Endothelial cell of umbilical vein (primary cell): Measurements from ENCODE around the gene TMEM126A.

Experiments
- CTCF ChIP-seq, 2 donors: IDR thresholded peaks; 1 replicate in 1 of 2; 2 replicates in 1 of 2; pipeline ENCODE4 v1.5.1; 2011; ENCODE audit warnings: low read length in 2 of 2, mild to moderate bottlenecking in 2 of 2, moderate library complexity in 2 of 2, control low read depth in 1 of 2, inconsistent platforms in 1 of 2, low read depth in 1 of 2; ENCODE audit not compliant: insufficient read depth in 1 of 2; ENCODE audit errors: extremely low read depth in 1 of 2
- EZH2 ChIP-seq: IDR thresholded peaks from 2 replicates; pipeline ENCODE4 v1.6.1; 2012; ENCODE audit warnings: borderline replicate concordance, low read depth, mild to moderate bottlenecking, moderate library complexity, low read length, inconsistent platforms; ENCODE audit not compliant: severe bottlenecking
- JUN ChIP-seq: IDR thresholded peaks from 2 replicates; pipeline ENCODE4 v1.6.1; 2011; ENCODE audit warnings: borderline replicate concordance, low read depth; ENCODE audit not compliant: insufficient read length, insufficient read depth

- TF ChIP-seq EZH2 (no peak), CTCF (IDR thresholded peaks at IDR 0.05; ENCODE audit: extremely low read depth in 1 of 2, insufficient read depth in 1 of 2, low read depth in 1 of 2, low read length in 2 of 2) (no peak), JUN (no peak)
Observed at GRCh38 chr11:85658180-85658579, 10.4 kb downstream of the TMEM126A start.
